IMR-90 (cell line): ENCODE data around the gene PLD1. TPM values are rescaled to one million over a fixed set of nuclear protein-coding genes. Genes with fewer than 3 reads are reported as not detected.

Source experiments
- ATAC-seq: fragments of 200-7000 bp; cut with Tn5 transposase; 2 replicates; pipeline ENCODE4 v1.9.1; 2020; ENCODE audit warnings: low read depth, mild to moderate bottlenecking, moderate library complexity
- BruUV-seq: library from RNA; stranded (reverse); fragments of 400-500 nt; replicated peaks from 2 replicates; lab custom pipeline; 2021; lab: Mats Ljungman, UMichigan
- CTCF ChIA-PET: fragments of 300-600 bp; formaldehyde crosslinking; extraction: SDS; loops from one replicate; lab custom pipeline; 2021; ENCODE audit warnings: antibody characterized with exemption; lab: Yijun Ruan, JAX
- POLR2A ChIA-PET: fragments of 300-600 bp; sonication (Branson Sonifier 250); formaldehyde crosslinking; loops from one replicate; lab custom pipeline; 2022; ENCODE audit warnings: antibody characterized with exemption; ENCODE audit not compliant: unreplicated experiment; lab: Charles Lee
- DNase-seq: peaks from one replicate; pipeline ENCODE4 v3.0.0; 2013
- H2AFZ ChIP-seq: replicated peaks from 2 replicates; pipeline ENCODE3; 2013; ENCODE audit warnings: low read length, mild to moderate bottlenecking; ENCODE audit not compliant: poor library complexity
- H2AK5ac ChIP-seq: 2 replicates; pipeline ENCODE4 v1.6.1; 2013; ENCODE audit warnings: low read depth, low read length, inconsistent platforms
- H2AK9ac ChIP-seq: replicated peaks from 2 replicates; pipeline ENCODE3; 2013; ENCODE audit warnings: mild to moderate bottlenecking, low read depth, low read length, moderate library complexity; ENCODE audit not compliant: poor library complexity
- H2BK120ac ChIP-seq: 2 replicates; pipeline ENCODE4 v1.6.1; 2013; ENCODE audit warnings: low read depth, low read length, inconsistent platforms
- H2BK15ac ChIP-seq: 3 replicates; pipeline ENCODE4 v1.6.1; 2013; ENCODE audit warnings: low read depth, low read length, inconsistent platforms
- H2BK20ac ChIP-seq: 2 replicates; pipeline ENCODE4 v1.6.1; 2013; ENCODE audit warnings: low read depth, mild to moderate bottlenecking, inconsistent platforms, low read length, moderate library complexity
- H2BK5ac ChIP-seq: 2 replicates; pipeline ENCODE4 v1.6.1; 2013; ENCODE audit warnings: mild to moderate bottlenecking, low read depth, low read length, inconsistent platforms; ENCODE audit not compliant: poor library complexity, severe bottlenecking
- H3K14ac ChIP-seq: replicated peaks from 2 replicates; pipeline ENCODE4 v1.6.1; 2013; ENCODE audit warnings: low read depth, low read length, inconsistent platforms
- H3K18ac ChIP-seq: 2 replicates; pipeline ENCODE4 v1.6.1; 2013; ENCODE audit warnings: low read depth, low read length, control low read depth
- H3K23ac ChIP-seq: 2 replicates; pipeline ENCODE4 v1.6.1; 2013; ENCODE audit warnings: low read depth, low read length, inconsistent platforms
- H3K27ac ChIP-seq: 2 replicates; pipeline ENCODE4 v1.5.1; 2013; ENCODE audit warnings: mild to moderate bottlenecking, control low read depth, low read length; ENCODE audit not compliant: insufficient read depth
- H3K27me3 ChIP-seq: 2 replicates; pipeline ENCODE4 v1.6.1; 2013; ENCODE audit warnings: low read length; ENCODE audit not compliant: control insufficient read depth, insufficient read depth
- H3K36me3 ChIP-seq: 2 replicates; pipeline ENCODE4 v1.6.1; 2013; ENCODE audit warnings: low read length, mixed read lengths; ENCODE audit not compliant: control insufficient read depth, insufficient read depth
- H3K4ac ChIP-seq: 2 replicates; pipeline ENCODE4 v1.6.1; 2013; ENCODE audit warnings: low read depth, low read length, inconsistent platforms
- H3K4me1 ChIP-seq: 2 replicates; pipeline ENCODE4 v1.6.1; 2013; ENCODE audit warnings: low read length, mixed read lengths; ENCODE audit not compliant: control insufficient read depth, insufficient read depth
- H3K4me2 ChIP-seq: 2 replicates; pipeline ENCODE4 v1.6.1; 2013; ENCODE audit warnings: low read depth, mild to moderate bottlenecking, control low read depth, low read length, moderate library complexity
- H3K4me3 ChIP-seq: 2 replicates; pipeline ENCODE4 v1.5.1; 2013; ENCODE audit warnings: low read depth, mild to moderate bottlenecking, control low read depth, low read length, moderate library complexity; ENCODE audit not compliant: insufficient read depth
- H3K56ac ChIP-seq: 2 replicates; pipeline ENCODE4 v1.6.1; 2013; ENCODE audit warnings: low read length, inconsistent platforms; ENCODE audit not compliant: insufficient read depth; ENCODE audit errors: extremely low read depth
- H3K79me1 ChIP-seq, 2 experiments: 2 replicates each; pipeline ENCODE4 v1.6.1; 2013; ENCODE audit warnings: low read length in 2 of 2, inconsistent platforms in 1 of 2, low read depth in 1 of 2
- H3K9ac ChIP-seq: 2 replicates; pipeline ENCODE4 v1.6.1; 2013; ENCODE audit warnings: low read depth, low read length, control low read depth
- H3K9me1 ChIP-seq: 2 replicates; pipeline ENCODE4 v1.6.1; 2013; ENCODE audit warnings: low read length, inconsistent platforms; ENCODE audit not compliant: insufficient read depth
- H3K9me3 ChIP-seq: 2 replicates; pipeline ENCODE4 v1.6.1; 2013; ENCODE audit warnings: low read length; ENCODE audit not compliant: control insufficient read depth, insufficient read depth
- H4K20me1 ChIP-seq: 2 replicates; pipeline ENCODE4 v1.6.1; 2013; ENCODE audit warnings: low read length, inconsistent platforms; ENCODE audit not compliant: insufficient read depth
- H4K5ac ChIP-seq: 2 replicates; pipeline ENCODE4 v1.6.1; 2013; ENCODE audit warnings: mild to moderate bottlenecking, low read depth, low read length, control low read depth
- H4K8ac ChIP-seq, 2 experiments: 2 replicates each; pipeline ENCODE4 v1.6.1; 2013; ENCODE audit warnings: low read depth in 2 of 2, low read length in 2 of 2, control low read depth in 1 of 2, inconsistent platforms in 1 of 2
- H4K91ac ChIP-seq: 2 replicates; pipeline ENCODE4 v1.6.1; 2013; ENCODE audit warnings: low read depth, low read length, inconsistent platforms; ENCODE audit not compliant: insufficient read depth
- FOS ChIP-seq: fragments of 150-350 bp; IDR thresholded peaks from 2 replicates; pipeline ENCODE4 v1.6.1; 2016; ENCODE audit warnings: low read depth, low read length
- NFE2L2 ChIP-seq: fragments of 150-350 bp; IDR thresholded peaks from 2 replicates; pipeline ENCODE4 v1.6.1; 2016; ENCODE audit warnings: low read depth, mild to moderate bottlenecking, low read length
- WGBS, 2 experiments: methylation state at CpG; one replicate each; pipeline versions ENCODE4 v1.1.5 to v1.1.7; 2013; ENCODE audit warnings: missing lambda C conversion rate in 2 of 2; ENCODE audit not compliant: insufficient read length in 1 of 2; ENCODE audit errors: extremely low coverage in 2 of 2; 5-methylcytosine and 5-hydroxymethylcytosine counted together
- dilution Hi-C: fragments of 300-500 bp; cut with HindIII; formaldehyde crosslinking; loops from one replicate; pipeline ENCODE4 v1.14.3; 2018; ENCODE audit warnings: low sequenced_read_pairs; ENCODE audit not compliant: unreplicated experiment
- in situ Hi-C: fragments of 300-500 bp; cut with MboI; formaldehyde crosslinking; loops from 3 replicates; pipeline ENCODE4 v1.14.3; 2019; ENCODE audit warnings: low sequenced_read_pairs, inconsistent platforms, mixed read lengths
- intact Hi-C: fragments of 100-400 bp; cut with micrococcal nuclease; formaldehyde crosslinking; loops from 2 replicates; pipeline ENCODE4 v1.10.0; 2022
- polyA plus RNA-seq, 3 experiments: library from polyadenylated mRNA; depleted of rRNA; stranded (reverse); fragments of >200 nt; gene quantifications; 2 replicates each; pipeline ENCODE4 v1.2.3, GENCODE V29; 2012; ENCODE audit warnings: low replicate concordance in 1 of 3
- total RNA-seq: library from RNA; depleted of rRNA; stranded (reverse); fragments of >200 nt; gene quantifications from 2 replicates; pipeline ENCODE4 v1.2.3, GENCODE V29; 2012

The PLD1 gene
- total and polyA plus RNA-seq, 2 of the 4 experiments (the other 2 are of a cell fraction): 3.3 to 9.7 TPM

- POLR2A ChIA-PET: no interaction called here
Observed at GRCh38 chr3:171586274-171586673, 224.0 kb downstream of the PLD1 start.

More at GRCh38 chr3:171586274-171586673, 224.0 kb downstream of the PLD1 start:
- no peak overlapping the region for H3K14ac ChIP-seq
- DNase-seq: no peak
- H2AFZ ChIP-seq: no peak overlapping the region
- no peaks in the 10 kb centered on the region for H3K79me1 ChIP-seq
- H3K27ac ChIP-seq: no peak overlapping the region
- in situ Hi-C loops (no loop called here), intact Hi-C loops (no loop called here), dilution Hi-C loops (no loop called here)
- H3K4ac ChIP-seq: no peak overlapping the region
- H3K27me3 ChIP-seq: peaks cover 10% of the 10 kb centered on the region; the same call in 1 of the 2 replicates
- no peak overlapping the region for H2BK5ac ChIP-seq
- no peaks in the 10 kb centered on the region for H3K36me3 ChIP-seq
- no peak overlapping the region for H2AK5ac ChIP-seq
- TF ChIP-seq FOS (no peak), NFE2L2 (no peak)
- no peak overlapping the region for H3K9ac ChIP-seq
- no peak overlapping the region for H4K5ac ChIP-seq
- H2AK9ac ChIP-seq: no peak overlapping the region
- H3K4me3 ChIP-seq: no peak overlapping the region
- H3K4me1 ChIP-seq: no peaks in the 10 kb centered on the region
- H4K20me1 ChIP-seq: no peaks in the 10 kb centered on the region
- H4K91ac ChIP-seq: no peak overlapping the region
- no peaks in the 10 kb centered on the region for H3K9me1 ChIP-seq
- CTCF ChIA-PET: interaction anchor here (0.6 kb wide), 1 partner anchor 413 kb away, joined by 4 read pairs; no protein-coding TSS in a partner anchor
- no peak overlapping the region for H2BK15ac ChIP-seq
- H3K18ac ChIP-seq: no peak overlapping the region
- no peak overlapping the region for H4K8ac ChIP-seq
- H3K9me3 ChIP-seq: no peaks in the 10 kb centered on the region
- H3K56ac ChIP-seq: no peak overlapping the region
- H3K23ac ChIP-seq: no peak overlapping the region
- BruUV-seq: no TSS peak
- no CpG with 5 or more reads among the region's 3 CpGs for WGBS, 2 experiments
- H2BK120ac ChIP-seq: no peak overlapping the region
- no peak overlapping the region for H2BK20ac ChIP-seq
- no peak for ATAC-seq
- no peak overlapping the region for H3K4me2 ChIP-seq
